ENCODE measurements around the gene CNNM4.
"Not testable (repeated sequence)": the region's sequence is repeated elsewhere in the genome, so short reads cannot be mapped to it uniquely, and the experiment has no call there.

The CNNM4 gene

GRCh38 chr2:96796497-96796896 is 35.8 kb downstream of the CNNM4 start:
- not testable (repeated sequence) for H3K9ac ChIP-seq (ENCODE audit: low read depth, low read length); H3K9me3 ChIP-seq (ENCODE audit: control insufficient read depth, insufficient read depth, low read length); H3K36me3 ChIP-seq (ENCODE audit: insufficient read depth, low read length); H3K4me1 ChIP-seq (ENCODE audit: insufficient read depth, low read length)

GRCh38 chr2:96797066-96797625 is 36.4 kb downstream of the CNNM4 start:
- no peaks in the 10 kb centered on the region for H3K9me3 ChIP-seq (ENCODE audit: control insufficient read depth, insufficient read depth, low read length)
- peaks cover 3% of the 10 kb centered on the region; the same call in 1 of the 2 replicates for H3K4me1 ChIP-seq (ENCODE audit: insufficient read depth, low read length)
- no peak overlapping the region for H3K9ac ChIP-seq (ENCODE audit: low read depth, low read length)
- no peaks in the 10 kb centered on the region for H3K36me3 ChIP-seq (ENCODE audit: insufficient read depth, low read length)

- Histone ChIP-seq H3K9me3 (ENCODE audit: control insufficient read depth, insufficient read depth, low read length) (no peaks in the 10 kb centered on the region), H3K36me3 (ENCODE audit: insufficient read depth, low read length) (no peaks in the 10 kb centered on the region), H3K4me1 (ENCODE audit: insufficient read depth, low read length) (peaks cover 3% of the 10 kb centered on the region; the same call in 1 of the 2 replicates), H3K9ac (ENCODE audit: low read depth, low read length) (no peak overlapping the region)
Observed at GRCh38 chr2:96798733-96799622, 38.3 kb downstream of the CNNM4 start.

- H3K9ac ChIP-seq (ENCODE audit: low read depth, low read length) = no peak overlapping the region
- no peaks in the 10 kb centered on the region for H3K36me3 ChIP-seq (ENCODE audit: insufficient read depth, low read length)
- H3K4me1 ChIP-seq (ENCODE audit: insufficient read depth, low read length) = peaks cover 3% of the 10 kb centered on the region; the same call in 1 of the 2 replicates
- H3K9me3 ChIP-seq (ENCODE audit: control insufficient read depth, insufficient read depth, low read length) = no peaks in the 10 kb centered on the region
Observed at GRCh38 chr2:96799623-96799935, 38.9 kb downstream of the CNNM4 start.

GRCh38 chr2:96800061-96801004 is 39.6 kb downstream of the CNNM4 start:
- Histone ChIP-seq H3K36me3 (ENCODE audit: insufficient read depth, low read length) (no peaks in the 10 kb centered on the region), H3K9me3 (ENCODE audit: control insufficient read depth, insufficient read depth, low read length) (no peaks in the 10 kb centered on the region; the same call in 1 of the 2 replicates), H3K9ac (ENCODE audit: low read depth, low read length) (no peak overlapping the region), H3K4me1 (ENCODE audit: insufficient read depth, low read length) (peaks cover 3% of the 10 kb centered on the region; the same call in 1 of the 2 replicates)

- H3K36me3 ChIP-seq (ENCODE audit: insufficient read depth, low read length) = no peaks in the 10 kb centered on the region
Observed at GRCh38 chr2:96801005-96801785, 40.5 kb downstream of the CNNM4 start.

GRCh38 chr2:96801786-96802595 is 41.3 kb downstream of the CNNM4 start:
- no peaks in the 10 kb centered on the region; the same call in 1 of the 2 replicates for H3K9me3 ChIP-seq (ENCODE audit: control insufficient read depth, insufficient read depth, low read length)
- H3K36me3 ChIP-seq (ENCODE audit: insufficient read depth, low read length) = no peaks in the 10 kb centered on the region
- H3K4me1 ChIP-seq (ENCODE audit: insufficient read depth, low read length) = peaks cover 3% of the 10 kb centered on the region; the same call in 1 of the 2 replicates
- no peak overlapping the region for H3K9ac ChIP-seq (ENCODE audit: low read depth, low read length)

More at GRCh38 chr2:96801005-96801785, 40.5 kb downstream of the CNNM4 start:
- Histone ChIP-seq H3K9me3 (ENCODE audit: control insufficient read depth, insufficient read depth, low read length) (no peaks in the 10 kb centered on the region; the same call in 1 of the 2 replicates), H3K9ac (ENCODE audit: low read depth, low read length) (no peak overlapping the region), H3K4me1 (ENCODE audit: insufficient read depth, low read length) (peaks cover 3% of the 10 kb centered on the region; the same call in 1 of the 2 replicates)

GRCh38 chr2:96802721-96803120 is 42.0 kb downstream of the CNNM4 start:
- no peaks in the 10 kb centered on the region for H3K36me3 ChIP-seq (ENCODE audit: insufficient read depth, low read length)
- H3K4me1 ChIP-seq (ENCODE audit: insufficient read depth, low read length) = peaks cover 3% of the 10 kb centered on the region; the same call in 1 of the 2 replicates

GRCh38 chr2:96804986-96805385 is 44.3 kb downstream of the CNNM4 start:
- H3K9ac ChIP-seq (ENCODE audit: low read depth, low read length) = no peak overlapping the region
- H3K36me3 ChIP-seq (ENCODE audit: insufficient read depth, low read length) = no peaks in the 10 kb centered on the region
- H3K9me3 ChIP-seq (ENCODE audit: control insufficient read depth, insufficient read depth, low read length) = no peaks in the 10 kb centered on the region; the same call in 1 of the 2 replicates
- H3K4me1 ChIP-seq (ENCODE audit: insufficient read depth, low read length) = peaks cover 3% of the 10 kb centered on the region; the same call in 1 of the 2 replicates

More at GRCh38 chr2:96802721-96803120, 42.0 kb downstream of the CNNM4 start:
- no peak overlapping the region for H3K9ac ChIP-seq (ENCODE audit: low read depth, low read length)
- H3K9me3 ChIP-seq (ENCODE audit: control insufficient read depth, insufficient read depth, low read length) = no peaks in the 10 kb centered on the region; the same call in 1 of the 2 replicates

GRCh38 chr2:96805946-96806345 is 45.2 kb downstream of the CNNM4 start:
- not testable (repeated sequence) for H3K36me3 ChIP-seq (ENCODE audit: insufficient read depth, low read length); H3K9ac ChIP-seq (ENCODE audit: low read depth, low read length); H3K4me1 ChIP-seq (ENCODE audit: insufficient read depth, low read length); H3K9me3 ChIP-seq (ENCODE audit: control insufficient read depth, insufficient read depth, low read length)

GRCh38 chr2:96806468-96807126 is 45.9 kb downstream of the CNNM4 start:
- Histone ChIP-seq H3K9me3 (ENCODE audit: control insufficient read depth, insufficient read depth, low read length) (no peaks in the 10 kb centered on the region; the same call in 1 of the 2 replicates), H3K36me3 (ENCODE audit: insufficient read depth, low read length) (no peaks in the 10 kb centered on the region), H3K9ac (ENCODE audit: low read depth, low read length) (no peak overlapping the region)

GRCh38 chr2:96807127-96807471 is 46.4 kb downstream of the CNNM4 start:
- H3K4me1 ChIP-seq (ENCODE audit: insufficient read depth, low read length) = no peaks in the 10 kb centered on the region
- H3K9me3 ChIP-seq (ENCODE audit: control insufficient read depth, insufficient read depth, low read length) = no peaks in the 10 kb centered on the region; the same call in 1 of the 2 replicates
- no peak overlapping the region for H3K9ac ChIP-seq (ENCODE audit: low read depth, low read length)
- H3K36me3 ChIP-seq (ENCODE audit: insufficient read depth, low read length) = no peaks in the 10 kb centered on the region

More at GRCh38 chr2:96806468-96807126, 45.9 kb downstream of the CNNM4 start:
- H3K4me1 ChIP-seq (ENCODE audit: insufficient read depth, low read length) = no peaks in the 10 kb centered on the region
